HEK293T (cell line): Measurements from ENCODE around the gene PLCB2.

ENCODE experiments used
- ARNT ChIP-seq: fragments of 450-650 bp; IDR thresholded peaks from 2 replicates; pipeline ENCODE4 v1.6.1; 2017; ENCODE audit warnings: mild to moderate bottlenecking
- CTBP1 ChIP-seq: fragments of 450-650 bp; IDR thresholded peaks from 2 replicates; pipeline ENCODE4 v1.6.1; 2016; ENCODE audit warnings: borderline replicate concordance
- ELF4 ChIP-seq: fragments of 450-650 bp; IDR thresholded peaks from 2 replicates; pipeline ENCODE4 v1.6.1; 2017; ENCODE audit warnings: antibody characterized with exemption
- FOXM1 ChIP-seq: fragments of 450-650 bp; IDR thresholded peaks from 2 replicates; pipeline ENCODE4 v1.6.1; 2017; ENCODE audit warnings: mild to moderate bottlenecking, borderline replicate concordance
- L3MBTL2 ChIP-seq: fragments of 450-650 bp; conservative IDR thresholded peaks from 2 replicates; pipeline ENCODE4 v1.6.1; 2016; ENCODE audit warnings: mild to moderate bottlenecking
- PKNOX1 ChIP-seq: fragments of 450-650 bp; IDR thresholded peaks from 2 replicates; pipeline ENCODE4 v1.6.1; 2016
- SP1 ChIP-seq: fragments of 450-650 bp; IDR thresholded peaks from 2 replicates; pipeline ENCODE4 v1.6.1; 2017
- SUZ12 ChIP-seq: fragments of 450-650 bp; IDR thresholded peaks from 2 replicates; pipeline ENCODE4 v1.6.1; 2016; ENCODE audit warnings: mild to moderate bottlenecking
- TARDBP ChIP-seq: fragments of 450-650 bp; IDR thresholded peaks from 2 replicates; pipeline ENCODE4 v1.6.1; 2016
- ZNF384 ChIP-seq: fragments of 450-650 bp; IDR thresholded peaks from 2 replicates; pipeline ENCODE4 v1.6.1; 2016

- TF ChIP-seq SP1, result no peak
- no peak for TF ChIP-seq ARNT
- TF ChIP-seq TARDBP, result no peak
- no peak for TF ChIP-seq L3MBTL2
- no peak for TF ChIP-seq SUZ12
- TF ChIP-seq PKNOX1, result no peak
- TF ChIP-seq ZNF384, result no peak
- no peak for TF ChIP-seq ELF4
- TF ChIP-seq CTBP1, result no peak
- TF ChIP-seq FOXM1, result no peak
These were observed 30.4 kb upstream of the PLCB2 start for GRCh38 chr15:40338041-40338657.
